K562 (cell line): ENCODE results near the gene ALDH5A1. TPM values are rescaled to one million over a fixed set of nuclear protein-coding genes. Genes with fewer than 3 reads are reported as not detected.

Source experiments
- ARHGAP35 ChIP-seq: fragments of 450-650 bp; IDR thresholded peaks from 2 replicates; pipeline ENCODE4 v1.6.1; 2018; ENCODE audit not compliant: partially characterized antibody
- NCOA6 ChIP-seq: fragments of 450-650 bp; IDR thresholded peaks from 2 replicates; pipeline ENCODE4 v1.6.1; 2017; ENCODE audit warnings: mild to moderate bottlenecking
- NFIC ChIP-seq: fragments of 450-650 bp; IDR thresholded peaks from 2 replicates; pipeline ENCODE4 v1.6.1; 2017; ENCODE audit warnings: mild to moderate bottlenecking, inconsistent platforms
- PHF20 ChIP-seq: fragments of 450-650 bp; IDR thresholded peaks from 2 replicates; pipeline ENCODE4 v1.6.1; 2018; ENCODE audit not compliant: partially characterized antibody
- SETDB1 ChIP-seq: IDR thresholded peaks from one replicate; pipeline ENCODE4 v1.6.1; 2012; ENCODE audit warnings: low read length, control low read depth, inconsistent platforms
- SP1 ChIP-seq: sonication (generic); formaldehyde crosslinking; IDR thresholded peaks from 2 replicates; pipeline ENCODE4 v1.8.1; 2022; ENCODE audit warnings: mild to moderate bottlenecking, missing genetic modification reagents
- TGIF2 ChIP-seq: sonication (generic); formaldehyde crosslinking; IDR thresholded peaks from 2 replicates; pipeline ENCODE4 v1.8.1; 2022; ENCODE audit warnings: mild to moderate bottlenecking, missing genetic modification reagents, moderate library complexity
- ZBTB1 ChIP-seq: sonication (generic); formaldehyde crosslinking; IDR thresholded peaks from 2 replicates; pipeline ENCODE4 v1.8.1; 2023; ENCODE audit warnings: missing genetic modification reagents, low read depth, mild to moderate bottlenecking, borderline replicate concordance
- ZNF263 ChIP-seq: sonication (generic); formaldehyde crosslinking; IDR thresholded peaks from 2 replicates; pipeline ENCODE4 v1.8.0; 2022; ENCODE audit warnings: mild to moderate bottlenecking, missing genetic modification reagents, borderline replicate concordance
- polyA plus RNA-seq, 8 experiments: library from polyadenylated mRNA; depleted of rRNA in 4 of 8; stranded (reverse) in 5 of 8; unstranded in 3 of 8; fragments of >200 nt; fragmentation: Nextera tagmentation in 2 of 8; fragmentation: Illumina TruSeq in 1 of 8; extraction: Ambion mirVana in 2 of 8; extraction: Trizol in 1 of 8; gene quantifications; 2 replicates each; pipeline versions ENCODE4 v1.2.1 to v1.2.3, GENCODE V29; 2011 to 2014; ENCODE audit warnings: inconsistent platforms in 1 of 8, missing spikeins in 1 of 8
- total RNA-seq, 7 experiments: library from RNA; depleted of rRNA in 6 of 7; stranded (reverse); fragments of >200 nt in 6 of 7; fragmentation: Illumina TruSeq in 2 of 7; extraction: Trizol in 2 of 7; gene quantifications; 2 replicates each; pipeline versions ENCODE4 v1.2.1 to v1.2.3, GENCODE V29; 2011 to 2021; ENCODE audit warnings: low replicate concordance in 1 of 7
- TF ChIP-seq, protein P1 (sequence below): IDR thresholded peaks from 2 replicates; pipeline ENCODE4 v1.6.1; 2011; ENCODE audit warnings: borderline replicate concordance, low read depth, mild to moderate bottlenecking, moderate library complexity, low read length; ENCODE audit not compliant: insufficient read depth, poor library complexity, severe bottlenecking
- TF ChIP-seq, protein P2 (sequence below): IDR thresholded peaks from 2 replicates; pipeline ENCODE4 v1.6.1; 2014; ENCODE audit warnings: antibody characterized with exemption
- TF ChIP-seq, protein P3 (sequence below), 2 experiments: IDR thresholded peaks; 2 replicates each; pipeline ENCODE4 v1.6.1; 2011; ENCODE audit warnings: borderline replicate concordance in 1 of 2, control low read depth in 1 of 2, low read depth in 1 of 2, low read length in 1 of 2, mild to moderate bottlenecking in 1 of 2, mixed read lengths in 1 of 2, moderate library complexity in 1 of 2; ENCODE audit not compliant: insufficient read depth in 1 of 2, insufficient read length in 1 of 2, poor library complexity in 1 of 2, severe bottlenecking in 1 of 2; ENCODE audit errors: extremely low read depth in 1 of 2
- TF ChIP-seq, protein P4 (sequence below): fragments of 450-650 bp; IDR thresholded peaks from 2 replicates; pipeline ENCODE4 v1.6.1; 2016; ENCODE audit warnings: low read depth, mild to moderate bottlenecking, moderate library complexity
- TF ChIP-seq, protein P5 (sequence below): fragments of 450-650 bp; IDR thresholded peaks from 2 replicates; pipeline ENCODE4 v1.6.1; 2016; ENCODE audit warnings: mild to moderate bottlenecking

ALDH5A1 gene
- total and polyA plus RNA-seq, 9 of the 15 experiments (the other 6 are each of a cell fraction or from before 2014, with no cell fraction given) = 2.2 to 19.7 (median 9.5) TPM

DNA sequence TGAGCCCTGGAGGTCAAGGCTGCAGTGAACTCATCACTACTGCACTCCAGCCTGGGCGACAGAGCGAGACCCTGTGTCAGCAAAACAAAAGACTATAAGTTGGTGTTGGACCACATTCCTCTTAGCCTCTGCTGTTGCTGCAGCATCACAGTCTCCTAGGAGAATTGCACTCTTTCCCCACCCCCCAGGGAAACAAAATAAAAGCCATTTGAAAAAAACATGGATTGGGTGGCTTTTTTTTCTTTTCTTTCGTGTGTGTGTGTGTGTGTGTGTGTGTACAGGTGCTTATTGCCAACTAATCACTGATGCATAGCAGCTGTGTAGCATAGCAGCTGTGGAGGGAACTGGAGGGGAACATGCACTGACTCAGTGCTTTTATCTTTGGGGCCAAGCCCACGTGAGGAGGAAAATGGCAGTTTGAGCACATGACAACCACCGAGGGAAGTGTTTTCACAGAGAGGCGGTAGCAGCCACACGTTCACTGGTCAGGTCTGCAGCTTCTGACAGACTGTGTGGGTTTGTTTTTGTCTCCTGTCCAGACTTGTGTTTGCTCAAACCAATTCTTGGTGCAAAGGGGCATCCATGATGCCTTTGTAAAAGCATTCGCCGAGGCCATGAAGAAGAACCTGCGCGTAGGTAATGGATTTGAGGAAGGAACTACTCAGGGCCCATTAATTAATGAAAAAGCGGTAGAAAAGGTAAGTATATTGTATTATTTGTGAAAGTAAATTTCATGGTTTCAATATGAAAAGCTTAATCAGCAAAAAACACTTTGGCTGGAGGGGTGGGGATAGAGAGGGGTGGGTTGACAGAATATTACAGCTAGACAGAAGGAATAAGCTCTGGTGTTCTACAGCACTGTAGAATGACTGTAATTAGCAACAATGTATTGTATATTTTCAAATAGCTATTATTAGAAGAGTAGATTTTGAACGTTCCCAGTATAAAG, 27.7 kb downstream of the ALDH5A1 start (continued):
- TF ChIP-seq, protein P1, sequence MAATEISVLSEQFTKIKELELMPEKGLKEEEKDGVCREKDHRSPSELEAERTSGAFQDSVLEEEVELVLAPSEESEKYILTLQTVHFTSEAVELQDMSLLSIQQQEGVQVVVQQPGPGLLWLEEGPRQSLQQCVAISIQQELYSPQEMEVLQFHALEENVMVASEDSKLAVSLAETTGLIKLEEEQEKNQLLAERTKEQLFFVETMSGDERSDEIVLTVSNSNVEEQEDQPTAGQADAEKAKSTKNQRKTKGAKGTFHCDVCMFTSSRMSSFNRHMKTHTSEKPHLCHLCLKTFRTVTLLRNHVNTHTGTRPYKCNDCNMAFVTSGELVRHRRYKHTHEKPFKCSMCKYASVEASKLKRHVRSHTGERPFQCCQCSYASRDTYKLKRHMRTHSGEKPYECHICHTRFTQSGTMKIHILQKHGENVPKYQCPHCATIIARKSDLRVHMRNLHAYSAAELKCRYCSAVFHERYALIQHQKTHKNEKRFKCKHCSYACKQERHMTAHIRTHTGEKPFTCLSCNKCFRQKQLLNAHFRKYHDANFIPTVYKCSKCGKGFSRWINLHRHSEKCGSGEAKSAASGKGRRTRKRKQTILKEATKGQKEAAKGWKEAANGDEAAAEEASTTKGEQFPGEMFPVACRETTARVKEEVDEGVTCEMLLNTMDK = no peak
- TF ChIP-seq PHF20 (no peak), SETDB1 (no peak), ZBTB1 (CRISPR knock-in tag) (no peak), ARHGAP35 (no peak), NCOA6 (no peak), SP1 (CRISPR knock-in tag) (no peak), ZNF263 (no peak), NFIC (no peak), TGIF2 (CRISPR knock-in tag) (no peak)
- TF ChIP-seq, protein P2, sequence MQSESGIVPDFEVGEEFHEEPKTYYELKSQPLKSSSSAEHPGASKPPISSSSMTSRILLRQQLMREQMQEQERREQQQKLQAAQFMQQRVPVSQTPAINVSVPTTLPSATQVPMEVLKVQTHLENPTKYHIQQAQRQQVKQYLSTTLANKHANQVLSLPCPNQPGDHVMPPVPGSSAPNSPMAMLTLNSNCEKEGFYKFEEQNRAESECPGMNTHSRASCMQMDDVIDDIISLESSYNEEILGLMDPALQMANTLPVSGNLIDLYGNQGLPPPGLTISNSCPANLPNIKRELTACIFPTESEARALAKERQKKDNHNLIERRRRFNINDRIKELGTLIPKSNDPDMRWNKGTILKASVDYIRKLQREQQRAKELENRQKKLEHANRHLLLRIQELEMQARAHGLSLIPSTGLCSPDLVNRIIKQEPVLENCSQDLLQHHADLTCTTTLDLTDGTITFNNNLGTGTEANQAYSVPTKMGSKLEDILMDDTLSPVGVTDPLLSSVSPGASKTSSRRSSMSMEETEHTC = no peak; the same call in 1 of the 2 replicates
- TF ChIP-seq, protein P3, sequence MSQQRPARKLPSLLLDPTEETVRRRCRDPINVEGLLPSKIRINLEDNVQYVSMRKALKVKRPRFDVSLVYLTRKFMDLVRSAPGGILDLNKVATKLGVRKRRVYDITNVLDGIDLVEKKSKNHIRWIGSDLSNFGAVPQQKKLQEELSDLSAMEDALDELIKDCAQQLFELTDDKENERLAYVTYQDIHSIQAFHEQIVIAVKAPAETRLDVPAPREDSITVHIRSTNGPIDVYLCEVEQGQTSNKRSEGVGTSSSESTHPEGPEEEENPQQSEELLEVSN (IDR thresholded peaks at IDR 0.05; ENCODE audit: borderline replicate concordance in 1 of 2, extremely low read depth in 1 of 2, insufficient read depth in 1 of 2, insufficient read length in 1 of 2, low read depth in 1 of 2, low read length in 1 of 2, poor library complexity in 1 of 2, severe bottlenecking in 1 of 2) = peak; percentile 85 to 87
- TF ChIP-seq, protein P4, sequence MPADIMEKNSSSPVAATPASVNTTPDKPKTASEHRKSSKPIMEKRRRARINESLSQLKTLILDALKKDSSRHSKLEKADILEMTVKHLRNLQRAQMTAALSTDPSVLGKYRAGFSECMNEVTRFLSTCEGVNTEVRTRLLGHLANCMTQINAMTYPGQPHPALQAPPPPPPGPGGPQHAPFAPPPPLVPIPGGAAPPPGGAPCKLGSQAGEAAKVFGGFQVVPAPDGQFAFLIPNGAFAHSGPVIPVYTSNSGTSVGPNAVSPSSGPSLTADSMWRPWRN = no peak
- TF ChIP-seq, protein P5, sequence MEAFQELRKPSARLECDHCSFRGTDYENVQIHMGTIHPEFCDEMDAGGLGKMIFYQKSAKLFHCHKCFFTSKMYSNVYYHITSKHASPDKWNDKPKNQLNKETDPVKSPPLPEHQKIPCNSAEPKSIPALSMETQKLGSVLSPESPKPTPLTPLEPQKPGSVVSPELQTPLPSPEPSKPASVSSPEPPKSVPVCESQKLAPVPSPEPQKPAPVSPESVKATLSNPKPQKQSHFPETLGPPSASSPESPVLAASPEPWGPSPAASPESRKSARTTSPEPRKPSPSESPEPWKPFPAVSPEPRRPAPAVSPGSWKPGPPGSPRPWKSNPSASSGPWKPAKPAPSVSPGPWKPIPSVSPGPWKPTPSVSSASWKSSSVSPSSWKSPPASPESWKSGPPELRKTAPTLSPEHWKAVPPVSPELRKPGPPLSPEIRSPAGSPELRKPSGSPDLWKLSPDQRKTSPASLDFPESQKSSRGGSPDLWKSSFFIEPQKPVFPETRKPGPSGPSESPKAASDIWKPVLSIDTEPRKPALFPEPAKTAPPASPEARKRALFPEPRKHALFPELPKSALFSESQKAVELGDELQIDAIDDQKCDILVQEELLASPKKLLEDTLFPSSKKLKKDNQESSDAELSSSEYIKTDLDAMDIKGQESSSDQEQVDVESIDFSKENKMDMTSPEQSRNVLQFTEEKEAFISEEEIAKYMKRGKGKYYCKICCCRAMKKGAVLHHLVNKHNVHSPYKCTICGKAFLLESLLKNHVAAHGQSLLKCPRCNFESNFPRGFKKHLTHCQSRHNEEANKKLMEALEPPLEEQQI = no peak
